Muscle layer of colon (tissue), 2 donors: ENCODE results near the gene BRMS1L.

Source experiments
- H3K27ac ChIP-seq: one replicate; pipeline ENCODE4 v1.7.0; 2013; ENCODE audit warnings: low read depth, mild to moderate bottlenecking, low read length, moderate library complexity
- H3K27me3 ChIP-seq, 2 donors: one replicate each; pipeline ENCODE4 v1.7.0; 2013; ENCODE audit warnings: low read length in 2 of 2, mild to moderate bottlenecking in 2 of 2; ENCODE audit not compliant: insufficient read depth in 2 of 2, control insufficient read depth in 1 of 2
- H3K36me3 ChIP-seq: one replicate; pipeline ENCODE4 v1.7.0; 2013; ENCODE audit warnings: mild to moderate bottlenecking, low read length; ENCODE audit not compliant: insufficient read depth
- H3K4me1 ChIP-seq: one replicate; pipeline ENCODE4 v1.7.0; 2013; ENCODE audit warnings: mild to moderate bottlenecking, low read length; ENCODE audit not compliant: insufficient read depth
- H3K4me3 ChIP-seq, 2 donors: one replicate each; pipeline ENCODE4 v1.7.0; 2013; ENCODE audit warnings: low read length in 2 of 2, low read depth in 1 of 2, mild to moderate bottlenecking in 1 of 2, moderate library complexity in 1 of 2
- H3K9ac ChIP-seq: one replicate; pipeline ENCODE4 v1.7.0; 2013; ENCODE audit warnings: low read length
- H3K9me3 ChIP-seq: one replicate; pipeline ENCODE4 v1.7.0; 2013; ENCODE audit warnings: mild to moderate bottlenecking, low read length
- donor health status: abdominal sarcoma.
- donor health status: Adenocarcinoma of cecum.

Gene BRMS1L

GRCh38 chr14:35915185-35915584 lies 89.0 kb downstream of the BRMS1L start:
- H3K4me3 ChIP-seq, result no peak overlapping the region
- no peak overlapping the region for H3K27ac ChIP-seq

DNA sequence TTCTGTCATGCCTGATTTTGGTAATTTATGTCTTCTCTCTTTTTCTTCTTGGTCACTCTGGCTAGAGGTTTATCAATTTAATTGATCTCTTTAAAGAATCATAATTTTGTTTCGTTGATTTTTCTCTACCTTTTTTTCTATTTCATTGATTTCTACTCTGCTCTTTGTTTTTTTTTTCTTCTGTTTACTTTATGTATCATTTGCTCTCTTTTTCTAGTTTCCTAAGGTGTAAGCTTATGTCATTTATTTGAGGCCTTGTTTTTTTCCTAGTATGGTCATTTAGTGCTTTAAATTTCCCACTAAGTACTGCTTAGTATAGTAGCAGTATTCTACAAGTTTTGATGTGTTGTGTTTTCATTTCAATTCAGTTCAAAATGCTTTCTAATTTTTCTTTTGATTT lies 89.6 kb downstream of the BRMS1L start:
- H3K27me3 ChIP-seq, result no peaks in the 10 kb centered on the region
- no peaks in the 10 kb centered on the region for H3K9me3 ChIP-seq
- no peak overlapping the region for H3K9ac ChIP-seq
- H3K36me3 ChIP-seq, result no peaks in the 10 kb centered on the region
- H3K4me1 ChIP-seq, result no peaks in the 10 kb centered on the region
- H3K27ac ChIP-seq, result no peak overlapping the region
- no peak overlapping the region for H3K4me3 ChIP-seq

More at GRCh38 chr14:35915185-35915584, 89.0 kb downstream of the BRMS1L start:
- Histone ChIP-seq H3K36me3 (no peaks in the 10 kb centered on the region), H3K27me3 (no peaks in the 10 kb centered on the region), H3K9me3 (no peaks in the 10 kb centered on the region), H3K9ac (no peak overlapping the region), H3K4me1 (no peaks in the 10 kb centered on the region)
